ENCODE measurements around the gene CTNND2. TPM values are rescaled to one million over a fixed set of nuclear protein-coding genes. Genes with fewer than 3 reads are reported as not detected.
"Not testable (repeated sequence)": the region's sequence is repeated elsewhere in the genome, so short reads cannot be mapped to it uniquely, and the experiment has no call there.

Gene CTNND2
- total RNA-seq, 1 experiment from 2014 or later, result not detected

- not testable (repeated sequence) for DNase-seq (ENCODE audit: low read depth)
These were observed 590.6 kb downstream of the CTNND2 start for GRCh38 chr5:11313694-11314093.

- no peak for DNase-seq (ENCODE audit: low read depth)
These were observed 592.5 kb downstream of the CTNND2 start for GRCh38 chr5:11311731-11312130.

GRCh38 chr5:11311272-11311671 lies 593.0 kb downstream of the CTNND2 start:
- no peak for DNase-seq (ENCODE audit: low read depth)

GRCh38 chr5:11310158-11310557 lies 594.1 kb downstream of the CTNND2 start:
- DNase-seq (ENCODE audit: low read depth), result no peak

- DNase-seq (ENCODE audit: low read depth), result no peak
These were observed 597.9 kb downstream of the CTNND2 start for GRCh38 chr5:11306365-11306764.

GRCh38 chr5:11305245-11305644 lies 599.0 kb downstream of the CTNND2 start:
- no peak for DNase-seq (ENCODE audit: low read depth)

- no peak for DNase-seq (ENCODE audit: low read depth)
These were observed 599.6 kb downstream of the CTNND2 start for GRCh38 chr5:11304641-11305040.

- no peak for DNase-seq (ENCODE audit: low read depth)
These were observed 601.6 kb downstream of the CTNND2 start for GRCh38 chr5:11302663-11303062.

- DNase-seq (ENCODE audit: low read depth), result no peak
These were observed 603.1 kb downstream of the CTNND2 start for GRCh38 chr5:11301171-11301570.

GRCh38 chr5:11300736-11301135 lies 603.5 kb downstream of the CTNND2 start:
- no peak for DNase-seq (ENCODE audit: low read depth)

- no peak for DNase-seq (ENCODE audit: low read depth)
These were observed 605.4 kb downstream of the CTNND2 start for GRCh38 chr5:11298877-11299276.

GRCh38 chr5:11293523-11293922 lies 610.7 kb downstream of the CTNND2 start:
- no peak for DNase-seq (ENCODE audit: low read depth)

GRCh38 chr5:11292648-11293356 lies 611.4 kb downstream of the CTNND2 start:
- DNase-seq (ENCODE audit: low read depth), result no peak

- no peak for DNase-seq (ENCODE audit: low read depth)
These were observed 614.5 kb downstream of the CTNND2 start for GRCh38 chr5:11289733-11290132.

- DNase-seq (ENCODE audit: low read depth), result no peak
These were observed 615.0 kb downstream of the CTNND2 start for GRCh38 chr5:11289208-11289607.

- no peak for DNase-seq (ENCODE audit: low read depth)
These were observed 622.4 kb downstream of the CTNND2 start for GRCh38 chr5:11281842-11282241.

- DNase-seq (ENCODE audit: low read depth), result no peak
These were observed 626.9 kb downstream of the CTNND2 start for GRCh38 chr5:11277323-11277722.

GRCh38 chr5:11273180-11273903 lies 630.9 kb downstream of the CTNND2 start:
- no peak for DNase-seq (ENCODE audit: low read depth)

- DNase-seq (ENCODE audit: low read depth), result no peak
These were observed 634.7 kb downstream of the CTNND2 start for GRCh38 chr5:11269515-11269914.

- no peak for DNase-seq (ENCODE audit: low read depth)
These were observed 635.4 kb downstream of the CTNND2 start for GRCh38 chr5:11268891-11269290.

- DNase-seq (ENCODE audit: low read depth), result no peak
These were observed 637.9 kb downstream of the CTNND2 start for GRCh38 chr5:11266331-11266730.

- no peak for DNase-seq (ENCODE audit: low read depth)
These were observed 643.0 kb downstream of the CTNND2 start for GRCh38 chr5:11261241-11261640.

- no peak for DNase-seq (ENCODE audit: low read depth)
These were observed 646.2 kb downstream of the CTNND2 start for GRCh38 chr5:11258001-11258400.

All from RPMI7951 (cell line).